HCT116 (cell line): Measurements from ENCODE around the gene CACNA1A. TPM values are rescaled to one million over a fixed set of nuclear protein-coding genes. Genes with fewer than 3 reads are reported as not detected.

Experiments
- ATAC-seq: fragments of 200-7000 bp; cut with Tn5 transposase; 2 replicates; pipeline ENCODE4 v1.9.1; 2020; ENCODE audit warnings: mild to moderate bottlenecking, moderate library complexity
- BruUV-seq: library from RNA; stranded (reverse); fragments of 400-500 nt; replicated peaks from 2 replicates; lab custom pipeline; 2021; lab: Mats Ljungman, UMichigan
- CTCF ChIA-PET: fragments of 300-600 bp; sonication (Branson Sonifier 250); formaldehyde crosslinking; loops from one replicate; lab custom pipeline; 2021; ENCODE audit warnings: antibody characterized with exemption; lab: Charles Lee
- POLR2A ChIA-PET: fragments of 300-600, 350-600 bp; sonication (Branson Sonifier 250); formaldehyde crosslinking; loops from one replicate; lab custom pipeline; 2021; ENCODE audit warnings: antibody characterized with exemption; lab: Charles Lee
- RAD21 ChIA-PET, 2 experiments: fragments of 300-600 bp; sonication (Branson Sonifier 250); formaldehyde crosslinking; loops; one replicate each; lab custom pipeline; 2023; ENCODE audit warnings: low total read pairs in 2 of 2; ENCODE audit not compliant: uncharacterized antibody in 2 of 2, unreplicated experiment in 2 of 2, low non-redundant PET in 1 of 2; lab: Charles Lee
- DNase-seq: peaks from one replicate; pipeline ENCODE4 v3.0.0-alpha.2; 2010; ENCODE audit warnings: low read depth, low spot score
- H2AFZ ChIP-seq: fragments of 200-600 bp; shearing (Covaris generic), sonication (generic); 2 replicates; pipeline ENCODE4 v1.6.1; 2017; ENCODE audit warnings: low read depth, mixed run types, mixed read lengths, antibody characterized with exemption, low read length; ENCODE audit not compliant: poor library complexity, severe bottlenecking
- H3K27ac ChIP-seq: 2 replicates; pipeline ENCODE4 v1.5.1; 2012; ENCODE audit warnings: low read depth, low read length
- H3K27me3 ChIP-seq: fragments of 200-600 bp; sonication (generic); 2 replicates; pipeline ENCODE4 v1.6.1; 2016; ENCODE audit warnings: mixed run types, low read length, mixed read lengths; ENCODE audit not compliant: insufficient read depth
- H3K36me3 ChIP-seq, 2 experiments: fragments of 200-500 bp in 1 of 2; fragments of 200-600 bp in 1 of 2; sonication (Bioruptor generic) in 1 of 2; sonication (generic) in 1 of 2; 2 replicates each; pipeline versions ENCODE4 v1.5.1 to v1.6.1; 2014 to 2016; ENCODE audit warnings: low read length in 2 of 2, inconsistent platforms in 1 of 2, mixed read lengths in 1 of 2, mixed run types in 1 of 2; ENCODE audit not compliant: insufficient read depth in 2 of 2, control insufficient read depth in 1 of 2
- H3K4me1 ChIP-seq, 2 experiments: fragments of 200-600 bp in 1 of 2; sonication (generic) in 1 of 2; 2 replicates each; pipeline versions ENCODE4 v1.5.1 to v1.6.1; 2012 to 2017; ENCODE audit warnings: low read length in 2 of 2, inconsistent platforms in 1 of 2, mild to moderate bottlenecking in 1 of 2, mixed read lengths in 1 of 2, mixed run types in 1 of 2, moderate library complexity in 1 of 2; ENCODE audit not compliant: insufficient read depth in 2 of 2, control insufficient read depth in 1 of 2
- H3K4me2 ChIP-seq: fragments of 200-600 bp; sonication (generic); 2 replicates; pipeline ENCODE4 v1.6.1; 2017; ENCODE audit warnings: mixed run types, low read length, mixed read lengths
- H3K4me3 ChIP-seq, 2 experiments: fragments of 200-600 bp in 1 of 2; sonication (generic) in 1 of 2; replicated peaks in 1 of 2; 2 replicates each; pipeline ENCODE4 v1.5.1; 2011 to 2016; ENCODE audit warnings: low read length in 2 of 2, control low read depth in 1 of 2, low read depth in 1 of 2, mild to moderate bottlenecking in 1 of 2, mixed read lengths in 1 of 2, mixed run types in 1 of 2
- H3K79me2 ChIP-seq: fragments of 200-600 bp; sonication (generic); 2 replicates; pipeline ENCODE4 v1.6.1; 2017; ENCODE audit warnings: mild to moderate bottlenecking, mixed run types, low read length, moderate library complexity, mixed read lengths; ENCODE audit not compliant: insufficient read depth
- H3K9ac ChIP-seq: fragments of 200-600 bp; sonication (generic); 2 replicates; pipeline ENCODE4 v1.6.1; 2016; ENCODE audit warnings: low read length, mixed read lengths
- H3K9me2 ChIP-seq: fragments of 200-600 bp; sonication (generic), shearing (Covaris generic); 2 replicates; pipeline ENCODE4 v1.6.1; 2017; ENCODE audit warnings: mixed run types, mild to moderate bottlenecking, moderate library complexity; ENCODE audit not compliant: insufficient read depth
- H3K9me3 ChIP-seq, 2 experiments: fragments of 200-500 bp in 1 of 2; fragments of 200-600 bp in 1 of 2; sonication (Bioruptor generic) in 1 of 2; sonication (generic) in 1 of 2; 2 replicates each; pipeline ENCODE4 v1.6.1; 2014 to 2017; ENCODE audit warnings: low read length in 2 of 2, mixed read lengths in 2 of 2, inconsistent platforms in 1 of 2, low read depth in 1 of 2, mild to moderate bottlenecking in 1 of 2, mixed run types in 1 of 2, moderate library complexity in 1 of 2; ENCODE audit not compliant: control insufficient read depth in 1 of 2, insufficient read depth in 1 of 2
- H4K20me1 ChIP-seq: fragments of 200-600 bp; sonication (generic), shearing (Covaris generic); 2 replicates; pipeline ENCODE4 v1.6.1; 2017; ENCODE audit warnings: mixed run types, mild to moderate bottlenecking, moderate library complexity; ENCODE audit not compliant: insufficient read depth
- CBX3 ChIP-seq: IDR thresholded peaks from 2 replicates; pipeline ENCODE4 v1.6.1; 2012; ENCODE audit warnings: low read depth
- CEBPB ChIP-seq: IDR thresholded peaks from 2 replicates; pipeline ENCODE4 v1.6.1; 2012; ENCODE audit warnings: low read depth
- EGR1 ChIP-seq: IDR thresholded peaks from 2 replicates; pipeline ENCODE4 v1.6.1; 2012; ENCODE audit warnings: low read depth
- EZH2 ChIP-seq: fragments of 200-600 bp; sonication (generic); IDR thresholded peaks from 2 replicates; pipeline ENCODE4 v1.6.1; 2017; ENCODE audit warnings: antibody characterized with exemption, mixed run types
- FOSL1 ChIP-seq: IDR thresholded peaks from 2 replicates; pipeline ENCODE4 v1.6.1; 2012; ENCODE audit warnings: low read depth
- JUND ChIP-seq: IDR thresholded peaks from 2 replicates; pipeline ENCODE4 v1.6.1; 2012
- POLR2A ChIP-seq: IDR thresholded peaks from 2 replicates; pipeline ENCODE4 v1.7.0; 2011; ENCODE audit warnings: borderline replicate concordance; ENCODE audit not compliant: insufficient read depth, insufficient read length; ENCODE audit errors: extremely low read depth
- POLR2AphosphoS5 ChIP-seq: IDR thresholded peaks from 2 replicates; pipeline ENCODE4 v1.6.1; 2011; ENCODE audit warnings: mild to moderate bottlenecking, low read depth, low read length, moderate library complexity
- RAD21 ChIP-seq: IDR thresholded peaks from 2 replicates; pipeline ENCODE4 v1.6.1; 2012; ENCODE audit warnings: low read depth, mild to moderate bottlenecking
- TCF7L2 ChIP-seq: IDR thresholded peaks from 2 replicates; pipeline ENCODE4 v1.7.0; 2011; ENCODE audit warnings: borderline replicate concordance, inconsistent platforms; ENCODE audit not compliant: insufficient read depth, insufficient read length; ENCODE audit errors: extremely low read depth
- YY1 ChIP-seq: IDR thresholded peaks from 2 replicates; pipeline ENCODE4 v1.6.1; 2011; ENCODE audit warnings: low read length, low read depth, moderate library complexity, mild to moderate bottlenecking; ENCODE audit not compliant: insufficient replicate concordance; ENCODE audit errors: extremely low read depth
- ZBTB33 ChIP-seq: IDR thresholded peaks from 2 replicates; pipeline ENCODE4 v1.6.1; 2011; ENCODE audit warnings: mild to moderate bottlenecking, low read length, moderate library complexity; ENCODE audit not compliant: insufficient replicate concordance; ENCODE audit errors: extremely low read depth
- ZFX ChIP-seq: fragments of 450-650 bp; IDR thresholded peaks from 2 replicates; pipeline ENCODE4 v1.6.1; 2017
- ZNF274 ChIP-seq: fragments of 200-500 bp; sonication (Bioruptor generic); IDR thresholded peaks from 2 replicates; pipeline ENCODE4 v1.6.1; 2014; ENCODE audit warnings: mild to moderate bottlenecking, low read depth, low read length, inconsistent platforms
- intact Hi-C: fragments of 100-400 bp; cut with micrococcal nuclease; formaldehyde crosslinking; loops from 2 replicates; pipeline ENCODE4 v1.10.0; 2022
- total RNA-seq: library from RNA; stranded (reverse); gene quantifications from one replicate; pipeline ENCODE4 v1.2.1, GENCODE V29; 2021; ENCODE audit not compliant: unreplicated experiment
- TF ChIP-seq, protein P1 (sequence below): IDR thresholded peaks from 2 replicates; pipeline ENCODE4 v1.6.1; 2012
- TF ChIP-seq, protein P2 (sequence below), 3 experiments: fragments of 200-600 bp in 1 of 3; sonication (generic) in 1 of 3; IDR thresholded peaks in 2 of 3; conservative IDR thresholded peaks in 1 of 3; 2 replicates each; pipeline ENCODE4 v1.5.1; 2012 to 2017; ENCODE audit warnings: low read depth in 2 of 3, low read length in 2 of 3, antibody characterized with exemption in 1 of 3, borderline replicate concordance in 1 of 3, control low read depth in 1 of 3, mild to moderate bottlenecking in 1 of 3, mixed read lengths in 1 of 3, mixed run types in 1 of 3, moderate library complexity in 1 of 3; ENCODE audit not compliant: insufficient read depth in 1 of 3
- TF ChIP-seq, protein P3 (sequence below): IDR thresholded peaks from 2 replicates; pipeline ENCODE4 v1.6.1; 2012

CACNA1A gene
- total RNA-seq, 1 experiment from 2014 or later: 7.5 TPM

DNA sequence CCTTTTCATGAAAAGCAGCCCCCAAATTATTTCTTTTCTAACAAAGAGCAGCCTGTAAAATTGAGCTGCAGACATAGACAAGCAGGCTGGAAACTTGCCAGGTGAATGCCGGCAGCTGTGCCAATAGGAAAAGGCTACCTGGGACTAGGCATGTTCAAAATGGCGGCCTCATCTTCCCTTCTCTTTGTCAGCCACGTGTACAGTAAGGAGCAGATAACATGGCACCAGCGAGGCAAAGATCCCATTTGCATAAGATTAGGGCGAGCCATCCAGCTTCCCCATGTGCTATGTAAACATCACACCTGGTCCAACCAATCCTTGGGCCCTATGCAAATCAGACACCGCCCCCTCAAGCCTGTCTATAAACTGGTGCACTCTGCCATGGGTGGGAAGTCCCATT, 31.2 kb upstream of the CACNA1A start:
- no peak overlapping the region for H3K4me3 ChIP-seq
- no peak overlapping the region for H3K27ac ChIP-seq
- H3K9ac ChIP-seq: no peak overlapping the region
- H3K27me3 ChIP-seq: peaks cover 13% of the 10 kb centered on the region
- RAD21 ChIA-PET: no interaction called here
- H3K9me2 ChIP-seq: no peaks in the 10 kb centered on the region
- BruUV-seq: no TSS peak
- H3K79me2 ChIP-seq: no peaks in the 10 kb centered on the region
- TF ChIP-seq, protein P1, sequence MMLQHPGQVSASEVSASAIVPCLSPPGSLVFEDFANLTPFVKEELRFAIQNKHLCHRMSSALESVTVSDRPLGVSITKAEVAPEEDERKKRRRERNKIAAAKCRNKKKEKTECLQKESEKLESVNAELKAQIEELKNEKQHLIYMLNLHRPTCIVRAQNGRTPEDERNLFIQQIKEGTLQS: no peak
- no peak for TF ChIP-seq EGR1
- ATAC-seq (no peak), DNase-seq (no peak)
- H3K4me2 ChIP-seq: no peak overlapping the region
- no peaks in the 10 kb centered on the region for H3K9me3 ChIP-seq
- H2AFZ ChIP-seq: no peak overlapping the region
- no peaks in the 10 kb centered on the region for H3K4me1 ChIP-seq
- CTCF ChIA-PET: no interaction called here
- H4K20me1 ChIP-seq: no peaks in the 10 kb centered on the region
- POLR2A ChIA-PET: no interaction called here
- intact Hi-C loops: no loop called here
- no peaks in the 10 kb centered on the region for H3K36me3 ChIP-seq

DNA sequence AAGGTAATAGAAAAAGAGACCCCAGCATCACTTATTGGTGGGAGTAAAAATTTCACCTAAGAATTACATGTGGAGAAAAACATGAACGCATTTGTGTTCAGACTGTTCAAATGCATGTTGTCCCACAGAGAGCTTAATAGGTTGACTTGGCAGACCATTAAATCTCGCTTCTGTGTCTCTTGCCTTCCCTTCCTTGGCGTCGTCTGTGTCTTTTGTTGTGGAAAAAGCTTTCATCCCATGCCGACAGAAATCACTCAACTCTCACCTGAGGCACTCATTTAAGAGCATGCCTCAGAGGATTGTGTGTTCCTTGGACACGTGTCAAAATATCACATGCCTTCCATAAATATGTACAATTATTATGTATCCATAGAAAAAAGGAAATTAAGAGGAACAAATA, 24.4 kb upstream of the CACNA1A start:
- Histone ChIP-seq H2AFZ (no peak overlapping the region), H4K20me1 (no peaks in the 10 kb centered on the region), H3K9me3 (peaks cover 0 to 4% of the 10 kb centered on the region in 2 experiments; a peak in 1 of 4 replicates), H3K4me2 (no peak overlapping the region), H3K27ac (no peak overlapping the region), H3K36me3 (no peaks in the 10 kb centered on the region), H3K4me1 (no peaks in the 10 kb centered on the region), H3K79me2 (no peaks in the 10 kb centered on the region), H3K4me3 (no peak overlapping the region), H3K27me3 (peaks cover 5% of the 10 kb centered on the region; the same call in 1 of the 2 replicates)
- RAD21 ChIA-PET: no interaction called here
- no peak for DNase-seq
- CTCF ChIA-PET: interaction anchor here (0.7 kb wide), 1 partner anchor 59 kb away, joined by 3 read pairs; no protein-coding TSS in a partner anchor
- POLR2A ChIA-PET: no interaction called here
- intact Hi-C loops: no loop called here
- TF ChIP-seq EZH2 (no peak), ZFX (no peak), CEBPB (no peak), YY1 (no peak), ZBTB33 (no peak), JUND (no peak), POLR2A (no peak), TCF7L2 (no peak), FOSL1 (no peak), ZNF274 (no peak), CBX3 (no peak), POLR2AphosphoS5 (no peak), RAD21 (no peak)
- TF ChIP-seq, protein P2, sequence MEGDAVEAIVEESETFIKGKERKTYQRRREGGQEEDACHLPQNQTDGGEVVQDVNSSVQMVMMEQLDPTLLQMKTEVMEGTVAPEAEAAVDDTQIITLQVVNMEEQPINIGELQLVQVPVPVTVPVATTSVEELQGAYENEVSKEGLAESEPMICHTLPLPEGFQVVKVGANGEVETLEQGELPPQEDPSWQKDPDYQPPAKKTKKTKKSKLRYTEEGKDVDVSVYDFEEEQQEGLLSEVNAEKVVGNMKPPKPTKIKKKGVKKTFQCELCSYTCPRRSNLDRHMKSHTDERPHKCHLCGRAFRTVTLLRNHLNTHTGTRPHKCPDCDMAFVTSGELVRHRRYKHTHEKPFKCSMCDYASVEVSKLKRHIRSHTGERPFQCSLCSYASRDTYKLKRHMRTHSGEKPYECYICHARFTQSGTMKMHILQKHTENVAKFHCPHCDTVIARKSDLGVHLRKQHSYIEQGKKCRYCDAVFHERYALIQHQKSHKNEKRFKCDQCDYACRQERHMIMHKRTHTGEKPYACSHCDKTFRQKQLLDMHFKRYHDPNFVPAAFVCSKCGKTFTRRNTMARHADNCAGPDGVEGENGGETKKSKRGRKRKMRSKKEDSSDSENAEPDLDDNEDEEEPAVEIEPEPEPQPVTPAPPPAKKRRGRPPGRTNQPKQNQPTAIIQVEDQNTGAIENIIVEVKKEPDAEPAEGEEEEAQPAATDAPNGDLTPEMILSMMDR (IDR thresholded peaks at IDR 0.05 in 2 of 3, conservative IDR thresholded peaks at IDR 0.05 in 1 of 3; ENCODE audit: borderline replicate concordance in 1 of 3, insufficient read depth in 1 of 3, low read depth in 2 of 3, low read length in 2 of 3): no peak
- TF ChIP-seq, protein P1: no peak
- TF ChIP-seq, protein P3, sequence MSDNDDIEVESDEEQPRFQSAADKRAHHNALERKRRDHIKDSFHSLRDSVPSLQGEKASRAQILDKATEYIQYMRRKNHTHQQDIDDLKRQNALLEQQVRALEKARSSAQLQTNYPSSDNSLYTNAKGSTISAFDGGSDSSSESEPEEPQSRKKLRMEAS: no peak
- TF ChIP-seq, all 23 proteins: peak for 0
- Histone ChIP-seq H3K9ac (no peak overlapping the region), H3K9me2 (no peaks in the 10 kb centered on the region)
- no TSS peak for BruUV-seq
- ATAC-seq: no peak
